GM19240 (cell line): Measurements from ENCODE around the gene EP400.
A peak's percentile ranks its signal among the peaks of the same experiment; 100 is the strongest.
"Not testable (repeated sequence)": the region's sequence is repeated elsewhere in the genome, so short reads cannot be mapped to it uniquely, and the experiment has no call there.

Source experiments
- DNase-seq: peaks from one replicate; pipeline ENCODE4 v3.0.0; 2011; ENCODE audit warnings: low spot score; ENCODE audit not compliant: insufficient read length

EP400 gene

GRCh38 chr12:132065609-132066344 lies 116.0 kb downstream of the EP400 start:
- no peak for DNase-seq

DNA sequence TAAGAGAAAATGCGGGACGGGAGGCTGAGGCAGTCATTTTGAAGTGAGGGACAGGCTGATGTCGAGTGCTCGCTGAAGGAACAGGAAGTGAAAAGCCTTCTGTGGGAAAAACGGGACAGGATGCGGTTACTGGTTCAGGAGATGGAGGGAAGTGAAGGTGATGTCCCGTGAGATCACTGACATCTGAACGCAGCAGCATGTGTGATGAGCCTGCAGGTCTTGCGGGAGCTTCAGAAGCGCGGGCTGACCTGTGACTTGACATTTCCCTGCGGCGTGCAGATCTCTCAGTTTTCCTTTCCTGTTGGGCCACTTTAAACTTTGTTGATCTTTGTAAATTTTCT lies 116.6 kb downstream of the EP400 start:
- peak; percentile 31 for DNase-seq

GRCh38 chr12:132066749-132067148 lies 117.0 kb downstream of the EP400 start:
- DNase-seq = no peak

DNA sequence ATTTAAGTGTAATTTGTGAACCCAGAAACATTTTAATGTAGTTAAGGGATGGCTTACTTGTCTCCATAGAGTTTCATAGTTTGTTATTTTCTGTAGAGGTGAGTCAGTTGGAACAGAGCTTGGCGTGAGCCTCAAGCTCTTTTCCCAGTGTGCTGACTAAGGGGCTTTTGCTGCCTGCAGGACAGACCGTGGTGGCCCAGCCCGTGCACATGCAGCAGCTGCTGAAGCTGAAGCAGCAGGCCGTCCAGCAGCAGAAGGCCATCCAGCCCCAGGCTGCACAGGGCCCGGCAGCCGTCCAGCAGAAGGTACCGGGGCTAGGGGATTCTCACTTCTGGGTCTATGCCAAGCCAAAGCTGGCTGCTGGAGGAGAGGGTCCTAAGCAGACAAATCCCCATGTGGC lies 117.4 kb downstream of the EP400 start:
- DNase-seq = no peak

DNA sequence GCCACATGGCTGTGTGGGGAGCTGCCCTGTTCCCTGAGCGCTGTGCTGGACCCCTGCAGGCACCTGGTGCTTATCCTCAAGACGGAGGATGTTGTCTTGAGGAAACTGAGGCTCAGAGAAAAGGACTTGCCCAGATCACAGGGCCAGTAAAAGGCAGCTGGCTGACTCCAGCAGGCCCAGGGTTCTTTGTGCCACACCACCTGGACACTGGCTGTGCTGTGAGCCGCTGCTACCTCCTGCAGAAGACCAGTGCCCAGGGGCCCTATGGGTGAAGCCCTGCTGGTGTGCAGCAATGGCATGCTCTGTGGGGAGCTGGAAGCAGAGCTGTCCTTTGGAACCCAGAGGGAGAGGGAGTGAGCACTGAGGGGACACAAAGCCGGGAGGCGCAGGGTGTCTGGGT lies 118.5 kb downstream of the EP400 start:
- DNase-seq = no peak

GRCh38 chr12:132069336-132069985 lies 119.7 kb downstream of the EP400 start:
- DNase-seq = no peak

GRCh38 chr12:132070298-132070697 lies 120.6 kb downstream of the EP400 start:
- DNase-seq = no peak

GRCh38 chr12:132071040-132071810 lies 121.5 kb downstream of the EP400 start:
- peak; percentile 59 for DNase-seq

GRCh38 chr12:132071830-132072384 lies 122.2 kb downstream of the EP400 start:
- no peak for DNase-seq

DNA sequence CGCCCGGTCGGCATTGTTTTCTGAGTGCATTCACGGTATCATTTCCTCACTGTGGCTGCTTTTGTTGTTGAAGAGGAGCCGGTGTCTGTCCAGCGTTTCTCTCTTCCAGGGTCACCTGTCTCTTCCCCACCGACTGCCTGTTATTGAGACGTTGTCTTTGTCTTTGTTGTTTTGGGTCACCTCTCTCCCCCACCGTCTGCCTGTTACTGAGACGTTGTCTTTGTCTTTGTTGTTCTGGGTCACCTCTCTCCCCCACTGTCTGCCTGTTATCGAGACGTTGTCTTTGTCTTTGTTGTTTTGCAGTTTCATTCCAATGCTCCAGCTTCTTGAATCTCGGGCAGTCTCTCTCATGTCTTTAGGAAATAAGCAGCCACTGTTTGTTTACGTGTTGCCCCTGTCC lies 124.5 kb downstream of the EP400 start:
- no peak for DNase-seq

DNA sequence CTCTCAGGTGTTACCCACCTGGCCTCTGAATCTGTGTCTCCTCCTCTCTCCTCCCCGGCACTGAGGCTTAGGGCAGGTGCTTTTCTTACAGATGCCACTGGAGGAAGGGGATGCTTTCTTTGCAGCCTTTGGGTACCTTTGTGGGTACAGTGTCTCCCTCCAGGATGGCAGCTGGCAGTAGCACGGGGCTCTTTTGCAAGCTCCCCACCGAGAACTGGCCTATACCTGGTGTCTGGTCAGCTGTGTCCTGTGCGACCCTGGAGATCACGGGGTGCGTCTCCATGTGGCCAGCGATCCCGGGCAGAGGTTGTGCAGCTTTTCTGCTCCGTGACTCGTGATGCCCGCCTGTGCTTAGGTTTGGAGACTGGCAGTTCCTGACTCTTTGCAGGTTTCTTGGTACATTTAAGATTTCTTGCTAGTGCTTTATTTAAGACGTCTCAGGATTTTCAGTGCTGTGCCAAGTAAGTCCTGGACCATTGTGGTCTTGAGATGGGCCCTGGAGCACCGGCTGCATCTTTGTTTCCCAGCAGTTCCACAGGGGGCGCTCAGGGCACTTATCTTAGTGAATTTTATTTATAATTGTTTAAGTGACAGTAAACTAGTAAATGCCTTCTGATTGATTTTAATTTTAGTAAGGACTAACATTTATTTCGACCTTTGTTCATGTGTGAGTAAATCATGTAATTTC lies 125.4 kb downstream of the EP400 start:
- DNase-seq = no peak

GRCh38 chr12:132075714-132076553 lies 126.2 kb downstream of the EP400 start:
- DNase-seq = no peak

DNA sequence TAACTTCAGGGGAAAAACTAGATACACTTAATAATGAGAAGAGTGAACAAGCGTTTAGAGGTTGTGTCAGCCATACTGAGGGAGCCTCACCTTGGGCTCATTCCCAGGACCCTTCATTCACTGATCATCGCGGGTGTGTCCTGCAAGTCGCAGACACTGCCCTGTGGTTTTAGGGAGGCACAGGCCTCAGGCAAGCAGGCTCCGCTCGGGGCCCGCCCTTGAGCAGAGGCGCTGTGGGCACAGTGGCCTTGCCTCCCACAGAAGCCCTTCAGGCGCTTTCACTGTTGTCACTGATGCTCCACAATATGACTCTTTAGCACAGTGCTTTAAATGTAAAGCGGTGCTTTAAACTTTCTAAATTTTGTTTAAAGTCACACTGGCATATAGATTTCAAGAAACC lies 127.0 kb downstream of the EP400 start:
- no peak for DNase-seq

DNA sequence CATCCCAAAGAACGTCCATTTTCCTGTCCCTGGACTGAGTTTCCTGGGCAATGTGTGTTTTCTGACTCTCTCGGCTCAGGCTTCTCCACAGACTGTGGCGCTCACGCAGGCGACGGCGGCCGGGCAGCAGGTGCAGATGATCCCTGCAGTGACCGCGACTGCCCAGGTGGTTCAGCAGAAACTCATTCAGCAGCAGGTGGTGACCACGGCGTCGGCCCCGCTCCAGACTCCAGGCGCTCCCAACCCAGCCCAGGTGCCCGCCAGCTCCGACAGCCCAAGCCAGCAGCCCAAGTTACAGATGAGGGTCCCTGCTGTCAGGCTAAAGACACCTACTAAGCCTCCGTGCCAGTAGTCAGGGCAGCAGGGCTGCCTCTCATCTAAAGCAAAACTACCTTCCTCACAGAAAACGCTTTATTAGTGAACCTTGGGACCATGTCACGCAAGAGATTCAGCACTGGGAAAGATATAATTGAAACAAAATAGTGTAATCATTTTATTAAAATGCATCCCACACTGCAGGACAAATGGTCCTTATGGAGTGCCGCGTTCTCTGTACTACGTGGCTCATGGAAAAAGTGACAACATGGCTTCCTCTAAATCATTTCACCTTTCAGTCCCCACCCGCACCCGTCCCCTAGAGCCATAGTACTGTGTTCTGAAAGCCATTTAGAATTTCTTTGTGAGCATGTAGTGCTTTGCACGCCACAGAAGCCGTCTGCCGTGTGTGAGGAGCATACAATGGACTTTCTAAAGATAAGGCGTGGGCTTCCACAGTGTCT lies 127.8 kb downstream of the EP400 start:
- DNase-seq = no peak

DNA sequence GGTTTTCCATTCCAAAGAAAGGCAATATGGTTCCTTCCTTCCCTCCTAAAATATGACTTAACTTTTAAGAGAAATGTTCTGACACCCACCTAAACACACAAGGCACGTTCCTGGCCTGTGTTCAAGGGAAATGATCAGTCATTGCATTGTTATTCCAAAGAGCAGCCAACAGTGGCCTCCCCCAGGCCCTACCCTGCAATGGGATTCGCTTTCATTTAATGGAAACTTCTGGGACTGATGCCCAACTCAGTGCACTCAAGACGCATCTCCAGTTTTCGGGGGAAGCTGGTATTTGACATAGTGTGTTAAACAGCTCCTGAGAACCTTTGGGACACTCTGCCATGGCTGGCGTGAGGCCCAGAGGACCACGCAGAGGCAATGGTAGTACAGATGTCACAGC lies 128.4 kb downstream of the EP400 start:
- DNase-seq = no peak

DNA sequence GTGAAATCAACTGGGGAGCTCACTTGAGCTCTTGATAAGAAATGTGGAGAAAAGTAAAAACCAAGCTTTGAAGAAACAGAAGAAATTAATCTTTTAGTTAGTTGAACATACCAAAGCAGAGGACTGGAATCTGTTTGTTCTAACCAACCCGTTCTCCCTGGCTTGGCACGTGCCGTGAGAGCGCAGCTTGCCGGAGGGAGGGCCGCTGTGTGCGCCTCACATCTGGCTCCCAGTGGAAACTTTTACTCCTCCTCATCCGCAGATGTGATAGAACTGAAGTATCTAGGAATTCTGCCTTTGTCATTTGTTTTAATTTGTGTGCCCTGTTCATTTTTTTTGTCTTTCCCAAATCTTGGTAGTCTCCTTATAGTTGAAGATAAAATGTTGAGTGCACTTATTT lies 129.5 kb downstream of the EP400 start:
- no peak for DNase-seq

DNA sequence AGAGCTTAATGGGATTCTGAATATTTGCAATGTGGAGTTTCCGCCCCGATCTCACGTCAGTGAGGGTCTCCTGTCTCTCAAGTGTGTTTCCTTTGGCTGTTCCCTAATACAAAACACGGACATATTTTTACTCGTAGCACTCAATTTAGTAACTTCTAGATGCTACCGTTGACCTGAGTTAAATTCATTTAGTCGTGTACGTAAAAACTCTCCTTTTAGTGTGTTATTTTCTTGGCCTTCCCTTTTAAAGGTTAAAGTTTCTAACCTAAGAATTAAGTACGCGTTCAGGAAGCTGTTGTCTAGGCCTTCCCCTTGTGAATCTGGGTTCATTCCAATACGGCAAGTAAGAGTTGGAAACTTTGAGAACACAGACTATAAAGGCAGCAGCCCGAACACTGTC lies 130.0 kb downstream of the EP400 start:
- no peak for DNase-seq

DNA sequence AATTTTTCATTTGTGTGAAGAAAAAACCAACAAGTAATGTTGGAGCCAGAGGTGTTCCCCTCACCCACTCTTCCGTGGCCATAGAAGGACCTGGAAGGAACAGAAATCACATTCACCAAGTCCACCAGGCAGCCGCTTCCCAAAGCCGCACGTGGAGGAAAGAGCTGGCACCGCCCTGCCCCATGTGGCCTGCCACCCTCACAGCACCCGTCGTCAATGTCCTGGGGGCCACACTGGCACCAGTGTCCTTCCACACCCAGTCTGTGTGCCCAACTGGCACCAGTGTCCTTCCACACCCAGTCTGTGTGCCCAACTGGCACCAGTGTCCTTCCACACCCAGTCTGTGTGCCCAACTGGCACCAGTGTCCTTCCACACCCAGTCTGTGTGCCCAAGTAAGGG lies 130.8 kb downstream of the EP400 start:
- DNase-seq = not testable (repeated sequence)

DNA sequence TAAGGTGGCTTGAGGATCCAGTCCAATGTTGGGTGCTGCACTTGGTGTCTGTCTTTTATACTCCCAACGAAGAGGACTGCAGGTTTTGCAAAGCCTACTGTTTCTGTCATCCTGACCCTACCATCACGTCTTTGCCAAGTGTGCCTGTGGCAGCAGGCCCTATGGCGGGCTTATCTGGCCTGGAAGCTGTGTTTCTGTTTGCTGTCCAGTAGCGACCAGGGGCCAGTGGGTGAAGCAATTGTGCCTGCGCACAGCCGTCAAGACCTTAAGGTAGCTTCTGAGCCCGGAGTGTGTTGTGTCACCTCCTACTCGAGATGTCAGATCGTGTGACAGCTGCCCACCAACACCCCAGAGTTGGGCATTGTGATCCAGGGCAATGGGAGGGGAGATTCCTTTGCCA lies 131.7 kb downstream of the EP400 start:
- DNase-seq = no peak

GRCh38 chr12:132083614-132083940 lies 133.8 kb downstream of the EP400 start:
- DNase-seq = no peak
